ENCODE measurements around the gene F2RL1. TPM values are rescaled to one million over a fixed set of nuclear protein-coding genes. Genes with fewer than 3 reads are reported as not detected.
"Not testable (repeated sequence)": the region's sequence is repeated elsewhere in the genome, so short reads cannot be mapped to it uniquely, and the experiment has no call there.

The F2RL1 gene
- total RNA-seq, 1 donor from 2014 or later: 0.73 TPM

GRCh38 chr5:76838481-76839261, 19.8 kb downstream of the F2RL1 start:
- intact Hi-C loops (cut with DNase I): no loop called here
- ATAC-seq (no peak), DNase-seq (ENCODE audit: missing footprints) (no peak)

- intact Hi-C loops (cut with DNase I): no loop called here
- DNase-seq (ENCODE audit: missing footprints) (no peak), ATAC-seq (no peak)
Observed at GRCh38 chr5:76841361-76841760, 22.5 kb downstream of the F2RL1 start.

- ATAC-seq (no peak), DNase-seq (ENCODE audit: missing footprints) (no peak)
- intact Hi-C loops (cut with DNase I): no loop called here
Observed at GRCh38 chr5:76845890-76846289, 27.1 kb downstream of the F2RL1 start.

- ATAC-seq (peak; percentile 25), DNase-seq (ENCODE audit: missing footprints) (no peak)
- intact Hi-C loops (cut with DNase I): no loop called here
Observed at GRCh38 chr5:76849419-76850291, 30.8 kb downstream of the F2RL1 start, which contains the start of gene S100Z. Gene S100Z, plus strand, starts transcription at chr5:76850014. Its CDS starts 25,346 bp downstream, at chr5:76875360.

GRCh38 chr5:76850543-76851145, 31.8 kb downstream of the F2RL1 start:
- no peak for ATAC-seq
- intact Hi-C loops (cut with DNase I): no loop called here
- no peak for DNase-seq (ENCODE audit: missing footprints)

GRCh38 chr5:76851728-76852369, 33.0 kb downstream of the F2RL1 start:
- DNase-seq (ENCODE audit: missing footprints) (no peak), ATAC-seq (peak; percentile 62)
- intact Hi-C loops (cut with DNase I): no loop called here

- no peak for DNase-seq (ENCODE audit: missing footprints)
- intact Hi-C loops (cut with DNase I): no loop called here
- no peak for ATAC-seq
Observed at GRCh38 chr5:76852772-76853171, 33.9 kb downstream of the F2RL1 start.

- intact Hi-C loops (cut with DNase I); DNase-seq (ENCODE audit: missing footprints); ATAC-seq: not testable (repeated sequence)
Observed at GRCh38 chr5:76853741-76854140, 34.9 kb downstream of the F2RL1 start.

GRCh38 chr5:76854644-76855043, 35.8 kb downstream of the F2RL1 start:
- DNase-seq (ENCODE audit: missing footprints) (no peak), ATAC-seq (no peak)
- intact Hi-C loops (cut with DNase I): no loop called here

GRCh38 chr5:76855501-76855900, 36.7 kb downstream of the F2RL1 start:
- DNase-seq (ENCODE audit: missing footprints); intact Hi-C loops (cut with DNase I); ATAC-seq: not testable (repeated sequence)

GRCh38 chr5:76855961-76856360, 37.1 kb downstream of the F2RL1 start:
- intact Hi-C loops (cut with DNase I): no loop called here
- DNase-seq (ENCODE audit: missing footprints) (no peak), ATAC-seq (peak; percentile 55)

- intact Hi-C loops (cut with DNase I); DNase-seq (ENCODE audit: missing footprints); ATAC-seq: not testable (repeated sequence)
Observed at GRCh38 chr5:76856800-76857199, 38.0 kb downstream of the F2RL1 start.

GRCh38 chr5:76859591-76860247, 40.9 kb downstream of the F2RL1 start:
- DNase-seq (ENCODE audit: missing footprints) (no peak), ATAC-seq (no peak)
- intact Hi-C loops (cut with DNase I): loop anchor here (10.0 kb wide), 1 partner anchor 635 kb away; the partner anchor contains the start of gene WDR41

- DNase-seq (ENCODE audit: missing footprints) (no peak), ATAC-seq (no peak)
Observed at GRCh38 chr5:76861612-76862011, 42.8 kb downstream of the F2RL1 start.

GRCh38 chr5:76863001-76863400, 44.2 kb downstream of the F2RL1 start:
- DNase-seq (ENCODE audit: missing footprints): no peak
- ATAC-seq: no peak
- intact Hi-C loops (cut with DNase I): loop anchor here (10.0 kb wide), 1 partner anchor 632 kb away; the partner anchor contains the start of gene WDR41

More at GRCh38 chr5:76861612-76862011, 42.8 kb downstream of the F2RL1 start:
- intact Hi-C loops (cut with DNase I): loop anchor here (10.0 kb wide), 1 partner anchor 633 kb away; the partner anchor contains the start of gene WDR41

GRCh38 chr5:76866503-76866902, 47.7 kb downstream of the F2RL1 start:
- DNase-seq (ENCODE audit: missing footprints) (no peak), ATAC-seq (no peak)
- intact Hi-C loops (cut with DNase I): loop anchor here (5.0 to 10.0 kb wide), 2 partner anchors 166 to 628 kb away; partner anchors contain the start of genes AGGF1 and WDR41

- intact Hi-C loops (cut with DNase I): loop anchor here (5.0 to 10.0 kb wide), 2 partner anchors 165 to 628 kb away; partner anchors contain the start of genes AGGF1 and WDR41
- no peak for DNase-seq (ENCODE audit: missing footprints)
- no peak for ATAC-seq
Observed at GRCh38 chr5:76867038-76867437, 48.2 kb downstream of the F2RL1 start.

Measured in Right ventricle myocardium inferior (tissue), 1 donor.